Measurements from ENCODE around the gene NSD2. TPM values are rescaled to one million over a fixed set of nuclear protein-coding genes. Genes with fewer than 3 reads are reported as not detected.

Gene NSD2
- total RNA-seq, 4 donors from 2014 or later = 25.3 to 46.7 (median 27.4) TPM

DNA sequence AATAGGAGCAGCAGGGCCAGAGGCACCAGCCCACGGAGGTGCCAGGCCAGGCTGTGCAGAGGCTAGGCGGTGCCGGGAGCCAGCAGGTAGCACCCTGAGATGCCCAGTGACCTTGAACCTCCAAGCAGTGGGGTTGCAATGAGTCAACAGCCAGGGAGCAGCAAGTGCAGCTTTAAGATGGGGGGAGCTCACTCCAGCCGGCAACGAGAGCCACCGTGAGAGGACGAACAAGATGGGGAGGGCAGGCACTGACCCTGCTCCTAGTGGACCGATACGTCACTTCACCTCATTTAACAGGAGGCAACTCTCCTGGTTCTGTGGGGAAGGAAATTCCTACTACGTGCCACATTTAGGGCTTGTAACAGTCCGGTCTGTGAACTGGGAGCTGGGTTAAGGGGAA, 20.0 kb upstream of the NSD2 start:
- Histone ChIP-seq H3K9me3 (no peaks in the 10 kb centered on the region), H3K4me3 (no peak overlapping the region), H3K4me1 (peaks cover 42% of the 10 kb centered on the region), H3K27ac (no peak overlapping the region), H3K27me3 (no peaks in the 10 kb centered on the region), H3K36me3 (peaks cover 20% of the 10 kb centered on the region)
- TF ChIP-seq, protein P1, sequence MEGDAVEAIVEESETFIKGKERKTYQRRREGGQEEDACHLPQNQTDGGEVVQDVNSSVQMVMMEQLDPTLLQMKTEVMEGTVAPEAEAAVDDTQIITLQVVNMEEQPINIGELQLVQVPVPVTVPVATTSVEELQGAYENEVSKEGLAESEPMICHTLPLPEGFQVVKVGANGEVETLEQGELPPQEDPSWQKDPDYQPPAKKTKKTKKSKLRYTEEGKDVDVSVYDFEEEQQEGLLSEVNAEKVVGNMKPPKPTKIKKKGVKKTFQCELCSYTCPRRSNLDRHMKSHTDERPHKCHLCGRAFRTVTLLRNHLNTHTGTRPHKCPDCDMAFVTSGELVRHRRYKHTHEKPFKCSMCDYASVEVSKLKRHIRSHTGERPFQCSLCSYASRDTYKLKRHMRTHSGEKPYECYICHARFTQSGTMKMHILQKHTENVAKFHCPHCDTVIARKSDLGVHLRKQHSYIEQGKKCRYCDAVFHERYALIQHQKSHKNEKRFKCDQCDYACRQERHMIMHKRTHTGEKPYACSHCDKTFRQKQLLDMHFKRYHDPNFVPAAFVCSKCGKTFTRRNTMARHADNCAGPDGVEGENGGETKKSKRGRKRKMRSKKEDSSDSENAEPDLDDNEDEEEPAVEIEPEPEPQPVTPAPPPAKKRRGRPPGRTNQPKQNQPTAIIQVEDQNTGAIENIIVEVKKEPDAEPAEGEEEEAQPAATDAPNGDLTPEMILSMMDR (IDR thresholded peaks at IDR 0.05) = no peak
- no peak for DNase-seq (ENCODE audit: low spot score in 2 of 2)
- WGBS = 86% methylated on average over 11 of the region's 11 CpGs

DNA sequence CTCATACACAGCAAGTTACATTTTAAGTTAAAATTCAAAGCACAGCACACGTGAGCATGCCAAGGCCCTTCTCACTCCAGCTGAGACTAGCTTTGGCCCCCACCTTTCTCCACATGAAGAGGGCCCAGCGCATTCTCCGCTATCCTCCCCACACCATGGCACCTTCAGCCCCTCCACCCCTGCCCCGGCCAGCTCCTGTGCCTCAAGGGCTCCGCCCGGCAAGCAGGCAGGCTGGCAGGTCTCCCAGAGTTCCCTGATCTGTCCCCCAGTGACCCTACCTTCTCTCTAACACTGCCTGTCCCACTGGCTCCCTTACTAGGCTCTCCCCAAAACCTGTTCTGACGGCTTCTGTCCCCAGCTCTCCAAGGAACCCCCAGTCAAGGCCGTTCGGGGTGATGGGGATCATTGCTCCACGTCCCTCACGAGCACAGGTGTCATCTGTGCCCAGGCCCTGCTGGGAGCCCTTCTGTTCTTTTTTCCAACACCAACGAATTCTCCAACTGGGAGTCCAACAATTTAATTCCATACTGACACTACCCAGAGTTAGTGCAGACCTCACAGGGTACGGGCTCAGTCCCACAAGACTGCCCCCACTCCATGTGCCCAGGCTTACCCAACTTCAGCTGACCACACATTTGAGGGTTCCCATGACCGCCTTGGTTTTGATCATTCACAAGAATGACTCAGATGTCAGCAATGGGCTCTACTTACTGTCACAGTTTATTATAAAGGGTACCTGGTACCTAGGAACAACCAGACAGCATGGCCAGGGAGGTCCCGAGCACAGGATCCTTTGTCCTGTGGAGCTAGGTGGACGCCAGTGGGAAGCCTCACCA, 19.4 kb upstream of the NSD2 start:
- Histone ChIP-seq H3K4me3 (no peak overlapping the region), H3K27me3 (no peaks in the 10 kb centered on the region), H3K4me1 (peaks cover 45% of the 10 kb centered on the region), H3K36me3 (peaks cover 13% of the 10 kb centered on the region), H3K9me3 (no peaks in the 10 kb centered on the region), H3K27ac (no peak overlapping the region)
- no peak for TF ChIP-seq EP300 (IDR thresholded peaks at IDR 0.05)
- TF ChIP-seq, protein P1 (IDR thresholded peaks at IDR 0.05) = no peak
- no peak for TF ChIP-seq POLR2A (IDR thresholded peaks at IDR 0.05)
- no peak for TF ChIP-seq POLR2AphosphoS5 (IDR thresholded peaks at IDR 0.05)
- no peak for DNase-seq (ENCODE audit: low spot score in 2 of 2)
- 77% methylated on average over 16 of the region's 16 CpGs for WGBS

DNA sequence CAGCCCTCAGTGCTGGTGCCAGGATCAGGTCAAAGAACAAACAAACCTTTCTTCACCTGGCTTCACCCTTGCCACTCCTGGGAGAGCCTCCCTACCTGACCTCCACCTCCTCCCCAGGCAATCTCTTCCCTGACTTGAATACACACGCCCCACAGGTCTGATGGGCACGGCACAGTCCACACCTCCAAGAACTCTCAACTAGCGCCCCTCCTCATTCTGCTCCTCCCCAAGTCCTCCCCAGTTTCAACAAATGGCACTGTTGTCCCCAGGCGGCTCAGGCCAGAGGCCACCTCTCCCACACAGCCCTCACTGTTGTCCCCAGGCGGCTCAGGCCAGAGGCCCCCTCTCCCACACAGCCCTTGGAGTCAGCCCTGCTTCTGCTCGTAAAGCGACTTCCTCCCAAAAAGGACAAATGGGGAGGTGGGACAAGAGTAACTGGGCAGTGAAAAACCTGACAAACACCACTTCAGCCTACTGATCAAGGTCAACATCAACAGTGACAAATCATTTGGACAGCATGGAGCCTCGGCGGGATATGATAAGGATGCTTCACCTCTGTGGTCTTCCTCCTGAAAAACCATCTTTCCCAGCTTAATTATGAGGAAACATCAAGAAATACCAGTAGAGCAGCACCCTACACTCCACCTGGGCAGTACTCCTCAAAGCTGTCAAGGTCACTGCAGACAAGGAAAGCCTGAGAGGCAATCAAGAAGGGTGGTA, 18.1 kb upstream of the NSD2 start:
- DNase-seq (ENCODE audit: low spot score in 2 of 2) = no peak
- no peaks in the 10 kb centered on the region for H3K27me3 ChIP-seq
- H3K27ac ChIP-seq = no peak overlapping the region
- no peaks in the 10 kb centered on the region for H3K9me3 ChIP-seq
- no peak overlapping the region for H3K4me3 ChIP-seq
- peaks cover 55% of the 10 kb centered on the region for H3K4me1 ChIP-seq
- WGBS = 71% methylated on average over 9 of the region's 9 CpGs
- H3K36me3 ChIP-seq = peaks cover under 1% of the 10 kb centered on the region
- no peak for TF ChIP-seq POLR2A (IDR thresholded peaks at IDR 0.05)
- TF ChIP-seq EP300 (IDR thresholded peaks at IDR 0.05) = no peak
- TF ChIP-seq, protein P1 (IDR thresholded peaks at IDR 0.05) = no peak
- TF ChIP-seq POLR2AphosphoS5 (IDR thresholded peaks at IDR 0.05) = no peak

DNA sequence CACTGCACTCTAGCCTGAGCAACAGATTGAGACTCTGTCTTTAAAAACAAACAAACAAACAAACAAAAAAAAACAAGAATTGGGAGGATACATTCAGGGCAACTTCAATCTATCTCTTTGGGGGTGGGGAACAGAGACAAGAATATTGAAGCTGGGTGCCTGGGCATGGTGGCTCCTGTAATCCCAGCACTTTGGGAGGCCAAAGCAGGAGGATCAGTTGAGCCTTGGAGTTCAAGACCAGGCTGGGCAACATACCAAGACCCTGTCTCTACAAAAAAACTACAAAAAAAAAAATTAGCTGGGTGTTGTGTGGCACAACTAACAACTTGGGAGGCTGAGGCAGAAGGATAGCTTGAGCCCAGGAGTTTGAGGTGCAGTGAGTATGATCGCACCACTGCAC, 16.4 kb upstream of the NSD2 start:
- Histone ChIP-seq H3K9me3 (no peaks in the 10 kb centered on the region), H3K27me3 (no peaks in the 10 kb centered on the region), H3K27ac (no peak overlapping the region), H3K4me3 (peak overlapping the region; percentile 96), H3K36me3 (no peaks in the 10 kb centered on the region), H3K4me1 (peaks cover 59% of the 10 kb centered on the region)
- no peak for TF ChIP-seq POLR2AphosphoS5 (IDR thresholded peaks at IDR 0.05)
- TF ChIP-seq, protein P1 (IDR thresholded peaks at IDR 0.05) = no peak
- TF ChIP-seq POLR2A (IDR thresholded peaks at IDR 0.05) = no peak
- no peak for TF ChIP-seq EP300 (IDR thresholded peaks at IDR 0.05)
- no peak for DNase-seq (ENCODE audit: low spot score in 2 of 2)
- WGBS = 55% methylated on average over 1 of the region's 1 CpG

DNA sequence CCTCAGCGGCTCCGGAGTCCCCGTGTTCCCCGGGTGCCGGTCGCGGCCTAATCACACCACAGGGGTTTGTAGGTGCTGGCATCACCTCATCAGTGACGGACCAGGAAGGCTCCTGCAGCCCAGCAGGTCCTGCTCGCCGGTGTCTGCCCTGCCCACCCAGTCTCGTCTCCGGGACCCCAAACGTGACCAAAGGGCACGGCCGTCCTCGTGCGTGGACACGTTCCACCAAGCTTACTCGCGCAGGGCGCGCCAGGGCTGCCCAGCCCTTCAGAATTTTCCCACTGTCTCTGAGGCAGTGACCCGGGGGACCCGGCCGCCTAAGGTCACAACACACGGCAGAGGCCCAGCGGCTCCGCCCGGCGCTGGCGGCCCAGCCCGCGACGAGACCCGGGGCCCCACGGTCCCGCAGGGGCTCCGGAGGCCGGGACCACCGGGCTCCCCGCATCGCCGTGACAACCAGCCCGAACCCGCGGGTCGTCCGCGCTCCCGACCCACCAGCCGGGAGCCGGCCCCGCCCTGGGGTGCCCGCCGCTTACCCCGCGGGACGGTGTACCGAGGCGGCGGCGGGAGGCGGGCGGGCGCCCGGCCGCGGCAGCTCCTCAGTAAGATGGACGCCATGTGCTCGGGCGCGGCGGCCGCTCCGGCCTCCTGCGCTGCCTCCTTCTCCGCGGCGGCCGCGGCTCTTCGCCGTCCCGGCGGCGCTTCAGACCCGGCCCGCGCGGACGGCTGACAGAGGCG, 15.7 kb upstream of the NSD2 start:
- WGBS = 0% methylated on average over 7 of the region's 92 CpGs
- Histone ChIP-seq H3K27me3 (no peaks in the 10 kb centered on the region), H3K9me3 (no peaks in the 10 kb centered on the region), H3K27ac (peak overlapping the region; percentile 93), H3K4me1 (peaks cover 59% of the 10 kb centered on the region), H3K4me3 (peak overlapping the region; percentile 96), H3K36me3 (no peaks in the 10 kb centered on the region)
- TF ChIP-seq, protein P1 (IDR thresholded peaks at IDR 0.05) = no peak
- TF ChIP-seq POLR2A (IDR thresholded peaks at IDR 0.05) (no peak), POLR2AphosphoS5 (IDR thresholded peaks at IDR 0.05) (no peak), EP300 (IDR thresholded peaks at IDR 0.05) (no peak)
- no peak for DNase-seq (ENCODE audit: low spot score in 2 of 2)

Measured in suprapubic skin (tissue), 4 donors.